ENCODE results near the gene SLC44A2. TPM values are rescaled to one million over a fixed set of nuclear protein-coding genes. Genes with fewer than 3 reads are reported as not detected.
A peak's percentile ranks its signal among the peaks of the same experiment; 100 is the strongest.

SLC44A2 gene
- total RNA-seq, 6 experiments from 2014 or later: 156 to 190 (median 166) TPM

GRCh38 chr19:10618846-10619245, 6.5 kb upstream of the SLC44A2 start:
- no peak for TF ChIP-seq CTCF (IDR thresholded peaks at IDR 0.05)
- H3K27me3 Mint-ChIP-seq (ENCODE audit: insufficient read depth): peaks cover 2% of the 10 kb centered on the region
- H3K27ac Mint-ChIP-seq: peak overlapping the region; percentile 100
- no peak for DNase-seq
- no peaks in the 10 kb centered on the region for H3K9me3 Mint-ChIP-seq
- peaks cover 15% of the 10 kb centered on the region for H3K36me3 Mint-ChIP-seq (ENCODE audit: low read depth)
- H3K4me1 Mint-ChIP-seq (ENCODE audit: low read depth): peaks cover 31% of the 10 kb centered on the region
- no peak overlapping the region; the same call in 1 of the 2 replicates for H3K4me3 Mint-ChIP-seq

DNA sequence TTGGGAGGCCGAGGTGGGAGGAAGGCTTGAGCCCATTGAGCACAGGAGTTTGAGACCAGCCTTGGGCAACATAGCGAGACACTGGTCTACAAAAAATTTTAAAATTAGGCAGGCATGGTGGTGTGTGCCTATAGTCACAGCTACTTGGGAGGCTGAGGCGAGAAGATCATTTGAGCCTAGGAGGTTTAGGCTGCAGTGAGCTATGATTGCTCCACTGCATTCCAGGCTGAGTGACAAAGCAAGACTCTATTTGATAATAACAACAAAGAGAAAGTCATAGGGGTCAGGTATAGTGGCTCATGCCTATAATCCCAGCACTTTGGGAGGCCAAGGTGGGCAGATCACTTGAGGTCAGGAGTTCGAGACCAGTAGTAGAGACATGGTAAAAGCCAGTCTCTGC, 4.6 kb upstream of the SLC44A2 start:
- Mint-ChIP-seq H3K9me3 (no peaks in the 10 kb centered on the region), H3K27ac (peak overlapping the region; percentile 70), H3K4me3 (no peak overlapping the region), H3K36me3 (ENCODE audit: low read depth) (peaks cover 15% of the 10 kb centered on the region), H3K4me1 (ENCODE audit: low read depth) (peaks cover 38% of the 10 kb centered on the region), H3K27me3 (ENCODE audit: insufficient read depth) (peaks cover 2% of the 10 kb centered on the region)
- no peak for TF ChIP-seq CTCF (IDR thresholded peaks at IDR 0.05)
- DNase-seq: no peak

DNA sequence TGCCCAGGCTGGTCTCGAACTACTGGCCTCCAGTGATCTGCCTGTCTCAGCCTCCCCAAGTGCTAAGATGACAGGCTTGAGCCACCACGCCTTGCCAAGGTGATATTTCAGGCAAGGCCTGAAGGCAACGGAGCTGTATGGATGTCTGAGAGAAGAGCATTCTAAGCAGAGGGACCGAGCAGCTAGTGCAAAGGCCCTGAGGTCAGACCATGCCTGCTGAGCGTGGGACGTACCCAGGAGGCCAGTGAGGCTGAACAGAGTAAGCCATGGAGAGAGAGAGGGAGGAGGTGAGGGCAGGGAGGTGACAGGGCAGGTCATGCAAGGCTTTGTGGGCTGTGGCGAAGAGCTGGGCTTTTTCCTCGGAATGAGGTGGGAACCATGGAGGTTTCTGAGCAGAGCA, 3.4 kb upstream of the SLC44A2 start:
- H3K27ac Mint-ChIP-seq: no peak overlapping the region
- no peak for DNase-seq
- H3K4me3 Mint-ChIP-seq: no peak overlapping the region
- peaks cover 41% of the 10 kb centered on the region for H3K4me1 Mint-ChIP-seq (ENCODE audit: low read depth)
- no peak for TF ChIP-seq CTCF (IDR thresholded peaks at IDR 0.05)
- peaks cover 2% of the 10 kb centered on the region for H3K27me3 Mint-ChIP-seq (ENCODE audit: insufficient read depth)
- no peaks in the 10 kb centered on the region for H3K9me3 Mint-ChIP-seq
- H3K36me3 Mint-ChIP-seq (ENCODE audit: low read depth): peaks cover 15% of the 10 kb centered on the region

DNA sequence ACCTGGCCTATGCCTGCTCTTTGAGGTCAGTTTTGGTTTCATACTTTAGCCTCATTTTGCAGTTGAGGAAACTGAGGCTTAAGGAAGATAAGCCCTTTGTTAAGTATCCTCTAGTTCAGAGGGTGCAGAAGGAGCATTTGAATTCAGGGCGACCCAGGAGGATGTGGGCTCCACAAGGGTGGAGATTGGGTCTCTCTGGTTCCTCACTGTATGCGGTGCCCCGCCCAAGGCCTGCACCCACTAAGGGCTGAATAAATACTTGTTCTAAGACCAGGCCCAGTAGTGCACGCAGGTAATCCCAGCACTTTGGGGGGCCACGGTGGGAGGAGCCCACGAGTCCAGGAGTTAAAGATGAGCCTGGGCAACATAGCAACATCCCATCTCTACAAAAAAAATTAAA, 768 bp upstream of the SLC44A2 start:
- Mint-ChIP-seq H3K4me1 (ENCODE audit: low read depth) (peaks cover 30% of the 10 kb centered on the region), H3K36me3 (ENCODE audit: low read depth) (peaks cover 20% of the 10 kb centered on the region), H3K27ac (peak overlapping the region; percentile 74; the same call in 1 of the 2 replicates), H3K27me3 (ENCODE audit: insufficient read depth) (peaks cover 2% of the 10 kb centered on the region; the same call in 1 of the 2 replicates), H3K9me3 (no peaks in the 10 kb centered on the region), H3K4me3 (peak overlapping the region; percentile 87)
- DNase-seq: no peak
- no peak for TF ChIP-seq CTCF (IDR thresholded peaks at IDR 0.05)

GRCh38 chr19:10625762-10626138, 397 bp downstream of the SLC44A2 start:
- peaks cover 24% of the 10 kb centered on the region for H3K4me1 Mint-ChIP-seq (ENCODE audit: low read depth)
- no peak for DNase-seq
- TF ChIP-seq CTCF (IDR thresholded peaks at IDR 0.05): no peak
- peaks cover 2% of the 10 kb centered on the region; the same call in 1 of the 2 replicates for H3K27me3 Mint-ChIP-seq (ENCODE audit: insufficient read depth)
- H3K9me3 Mint-ChIP-seq: no peaks in the 10 kb centered on the region
- peak overlapping the region; percentile 70 for H3K27ac Mint-ChIP-seq
- peak overlapping the region; percentile 87 for H3K4me3 Mint-ChIP-seq
- H3K36me3 Mint-ChIP-seq (ENCODE audit: low read depth): peaks cover 17% of the 10 kb centered on the region

- Mint-ChIP-seq H3K9me3 (no peaks in the 10 kb centered on the region), H3K4me1 (ENCODE audit: low read depth) (no peaks in the 10 kb centered on the region), H3K27ac (no peak overlapping the region), H3K4me3 (no peak overlapping the region), H3K36me3 (ENCODE audit: low read depth) (peaks cover 40% of the 10 kb centered on the region), H3K27me3 (ENCODE audit: insufficient read depth) (no peaks in the 10 kb centered on the region; the same call in 1 of the 2 replicates)
- TF ChIP-seq CTCF (IDR thresholded peaks at IDR 0.05): no peak
- DNase-seq: no peak
These were observed 6.5 kb downstream of the SLC44A2 start for GRCh38 chr19:10631874-10632273.
